Panc1 (cell line): ENCODE results near the gene FAM204A.

Experiments used
- CTCF ChIP-seq: fragments of 450-650 bp; IDR thresholded peaks from 2 replicates; pipeline ENCODE4 v1.5.1; 2017; ENCODE audit warnings: mild to moderate bottlenecking
- POLR2AphosphoS5 ChIP-seq: IDR thresholded peaks from 2 replicates; pipeline ENCODE4 v1.6.1; 2012; ENCODE audit warnings: mild to moderate bottlenecking, low read depth, low read length, moderate library complexity
- REST ChIP-seq, 2 experiments: IDR thresholded peaks; 2 replicates each; pipeline ENCODE4 v1.6.1; 2011 to 2012; ENCODE audit warnings: low read depth in 2 of 2, control low read depth in 1 of 2, low read length in 1 of 2, mild to moderate bottlenecking in 1 of 2, moderate library complexity in 1 of 2; ENCODE audit not compliant: insufficient read depth in 1 of 2
- SIN3A ChIP-seq: IDR thresholded peaks from 2 replicates; pipeline ENCODE4 v1.6.1; 2012; ENCODE audit warnings: low read depth, mild to moderate bottlenecking, low read length, moderate library complexity, borderline replicate concordance; ENCODE audit not compliant: insufficient read depth
- TCF7L2 ChIP-seq: IDR thresholded peaks from 2 replicates; pipeline ENCODE4 v1.6.1; 2011; ENCODE audit warnings: mild to moderate bottlenecking, low read depth, low read length, inconsistent platforms

GRCh38 chr10:118343549-118343948 is 1.4 kb upstream of the FAM204A start:
- no peak for TF ChIP-seq CTCF
- no peak for TF ChIP-seq TCF7L2
- TF ChIP-seq POLR2AphosphoS5, result no peak
- TF ChIP-seq REST (IDR thresholded peaks at IDR 0.05; ENCODE audit: insufficient read depth in 1 of 2, low read depth in 2 of 2, low read length in 1 of 2), result no peak
- no peak for TF ChIP-seq SIN3A
